Stimulated activated CD4-positive, alpha-beta T cell treated with anti-CD3 and anti-CD28 coated beads, Interleukin-1b, Interleukin-23, amount 100 ng/mL, for 1 hour (primary cell): ENCODE results near the gene MDFIC.

Experiments
- DNase-seq, 2 donors: peaks; one replicate each; pipeline ENCODE4 v3.0.0-alpha.2; 2020; ENCODE audit warnings: low read depth in 2 of 2

Gene MDFIC

DNA sequence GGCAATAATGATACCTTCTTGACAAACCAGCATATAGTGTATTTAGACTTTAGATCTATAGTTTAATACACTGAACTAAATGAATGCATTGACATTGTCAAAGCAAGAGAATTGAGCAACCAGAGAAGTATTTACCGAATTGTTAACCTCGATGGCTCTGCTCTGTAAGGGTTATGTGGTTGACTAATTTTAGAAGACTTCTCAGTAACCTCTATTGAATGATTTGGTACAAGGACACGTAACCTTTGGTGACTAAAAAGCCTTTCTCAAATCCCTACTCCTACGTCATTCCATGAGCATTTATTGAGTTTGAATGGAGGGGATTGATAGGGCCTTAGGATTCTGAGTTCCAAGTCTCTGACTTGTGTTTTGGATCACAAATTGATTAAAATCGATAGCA lies 67.6 kb downstream of the MDFIC start:
- no peak for DNase-seq

DNA sequence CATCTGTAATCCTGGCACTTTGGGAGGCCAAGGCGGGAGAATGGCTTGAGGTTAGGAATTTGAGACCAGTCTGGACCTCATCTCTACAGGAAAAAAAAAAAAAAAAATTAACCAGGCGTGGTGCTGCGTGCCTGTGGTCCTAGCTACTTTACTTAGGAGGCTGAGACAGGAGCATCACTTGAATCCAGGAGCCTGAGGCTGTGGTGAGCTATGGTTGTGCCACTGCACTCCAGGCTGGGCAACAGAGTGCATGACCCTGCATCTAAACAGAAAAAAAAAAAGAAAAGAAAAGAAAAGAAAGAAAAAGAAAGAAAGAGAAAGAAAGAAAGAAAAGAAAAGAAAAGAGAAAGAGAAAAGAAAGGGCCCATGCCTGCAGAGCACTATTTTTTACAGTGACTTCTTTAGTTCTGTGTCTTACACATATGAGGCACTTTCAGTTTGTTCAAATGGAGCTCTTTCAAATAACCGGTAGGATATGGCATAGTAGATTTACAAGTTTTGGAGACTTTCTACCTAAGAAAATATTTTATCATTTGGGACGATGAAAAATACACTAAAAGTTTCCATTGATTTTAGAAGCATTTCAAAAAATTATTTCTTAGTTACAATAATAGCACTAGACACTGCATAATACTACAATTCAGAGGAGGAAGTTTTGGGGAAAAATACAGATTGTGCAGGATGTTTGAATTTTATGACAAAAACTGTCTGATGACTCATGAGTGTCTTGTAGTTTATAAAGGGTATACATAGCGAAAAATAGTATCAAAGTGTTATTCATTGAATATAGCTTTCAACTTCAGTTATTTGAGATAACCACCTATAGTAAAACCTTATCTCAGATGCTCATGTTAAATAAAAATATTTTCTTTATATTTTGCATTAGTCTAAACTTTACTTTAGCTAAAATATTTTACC lies 75.9 kb downstream of the MDFIC start:
- DNase-seq = no peak

- no peak for DNase-seq
Measured at GRCh38 chr7:115004121-115004520, 82.2 kb downstream of the MDFIC start.

GRCh38 chr7:115005251-115005650 lies 83.4 kb downstream of the MDFIC start:
- no peak for DNase-seq

DNA sequence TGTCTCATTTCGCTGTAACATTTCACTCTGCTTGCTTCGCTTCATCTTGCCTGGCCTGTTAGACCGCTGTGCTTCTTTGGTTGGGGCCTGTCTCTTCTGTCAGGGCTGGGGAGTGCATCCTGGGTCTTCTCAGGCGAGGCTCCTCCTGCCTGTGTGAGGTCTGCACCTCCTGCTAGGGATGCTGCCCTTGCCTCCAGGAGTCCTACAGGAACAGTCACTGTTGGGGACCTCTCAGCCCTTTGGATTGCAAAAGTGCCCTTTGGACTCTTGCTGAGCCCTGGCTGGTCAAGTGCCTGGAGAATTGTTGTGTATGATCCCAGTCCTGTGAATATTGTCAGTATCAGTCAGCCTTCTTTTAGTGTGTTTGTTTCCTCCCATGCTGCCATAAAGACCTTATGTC lies 84.1 kb downstream of the MDFIC start:
- DNase-seq = no peak

DNA sequence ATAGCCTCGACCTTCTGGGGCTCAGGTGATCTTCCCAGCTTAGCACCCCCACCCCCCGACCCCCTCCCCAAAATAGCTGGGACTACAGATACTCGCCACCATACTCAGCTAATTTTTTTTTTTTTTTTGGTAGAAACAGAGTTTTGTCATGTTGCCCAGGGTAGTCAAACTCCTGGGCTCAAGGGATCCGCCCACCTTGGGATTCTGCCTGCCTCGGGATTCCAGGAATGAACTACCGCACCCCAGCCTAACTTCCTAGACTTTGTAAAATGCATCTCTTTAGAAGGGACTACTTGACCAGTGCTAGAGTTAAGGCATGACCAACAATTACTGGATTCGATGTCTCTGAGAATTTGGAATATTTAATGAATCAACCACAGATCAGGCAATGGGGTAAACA lies 85.9 kb downstream of the MDFIC start:
- no peak for DNase-seq

- no peak for DNase-seq
Measured at GRCh38 chr7:115008465-115009114, 86.7 kb downstream of the MDFIC start.

GRCh38 chr7:115009139-115009538 lies 87.2 kb downstream of the MDFIC start:
- no peak for DNase-seq

GRCh38 chr7:115009736-115010440 lies 88.0 kb downstream of the MDFIC start:
- no peak for DNase-seq

GRCh38 chr7:115010441-115010820 lies 88.5 kb downstream of the MDFIC start:
- DNase-seq = no peak

DNA sequence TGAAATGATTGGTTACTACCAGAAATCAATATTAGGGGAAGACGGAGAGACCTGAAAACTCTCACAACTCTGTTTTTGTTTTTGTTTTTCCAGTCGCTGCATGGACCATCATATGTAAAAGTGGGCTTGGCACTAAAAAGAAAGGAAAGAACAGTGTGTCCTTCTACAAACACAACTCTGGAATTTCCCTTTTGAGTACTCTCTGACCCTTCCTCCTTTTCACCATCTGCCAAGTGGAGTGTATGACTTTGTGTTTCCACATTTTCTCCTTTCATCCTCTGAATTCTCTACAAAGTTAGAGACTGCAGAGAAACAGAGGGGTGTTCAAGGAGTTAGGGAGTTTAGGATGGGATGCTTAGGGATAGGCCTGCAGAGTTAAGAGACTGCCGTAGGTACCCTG lies 92.0 kb downstream of the MDFIC start:
- no peak for DNase-seq

- DNase-seq = no peak
Measured at GRCh38 chr7:115014794-115015193, 92.9 kb downstream of the MDFIC start.

GRCh38 chr7:115015619-115016018 lies 93.7 kb downstream of the MDFIC start:
- no peak for DNase-seq

- no peak for DNase-seq
Measured at GRCh38 chr7:115019882-115020605, 98.2 kb downstream of the MDFIC start.

DNA sequence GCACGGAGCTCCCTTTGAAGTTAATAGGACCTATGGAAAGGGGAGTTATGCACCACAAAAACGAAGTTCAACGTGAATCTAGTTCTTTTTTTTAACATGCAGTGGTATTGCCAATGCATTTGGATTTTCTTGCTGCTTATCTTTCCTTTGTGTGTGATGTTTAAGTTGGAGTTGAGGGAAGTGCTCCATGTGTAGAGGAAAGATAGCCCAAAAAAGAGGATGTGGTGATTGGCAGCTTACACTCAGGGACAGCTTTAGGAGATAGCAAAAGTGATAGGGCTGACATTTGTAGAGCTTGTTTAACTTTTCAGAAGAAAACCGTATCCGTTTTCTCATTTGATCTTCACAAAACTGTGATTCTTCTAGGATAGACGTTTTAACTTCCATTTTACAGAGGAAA lies 101.3 kb downstream of the MDFIC start:
- DNase-seq = no peak

DNA sequence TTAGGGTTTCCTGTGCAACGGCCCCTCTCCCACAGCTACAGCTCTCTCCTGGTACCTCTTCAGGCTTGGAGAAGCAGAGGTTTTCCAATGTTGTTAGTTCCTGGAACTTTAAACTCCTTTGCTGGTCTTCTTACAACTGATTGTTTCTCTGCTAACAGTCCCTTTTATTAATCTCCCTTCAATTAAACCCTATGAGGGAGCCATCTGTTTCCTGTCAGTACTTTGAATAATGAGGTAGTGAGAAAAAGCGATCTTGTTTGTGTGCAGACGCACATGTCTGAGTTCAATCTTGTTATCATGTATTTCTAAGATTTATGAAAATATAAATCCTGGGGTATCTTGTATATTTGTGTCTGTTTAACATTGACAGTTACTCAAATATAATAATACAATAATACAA lies 102.4 kb downstream of the MDFIC start:
- no peak for DNase-seq

DNA sequence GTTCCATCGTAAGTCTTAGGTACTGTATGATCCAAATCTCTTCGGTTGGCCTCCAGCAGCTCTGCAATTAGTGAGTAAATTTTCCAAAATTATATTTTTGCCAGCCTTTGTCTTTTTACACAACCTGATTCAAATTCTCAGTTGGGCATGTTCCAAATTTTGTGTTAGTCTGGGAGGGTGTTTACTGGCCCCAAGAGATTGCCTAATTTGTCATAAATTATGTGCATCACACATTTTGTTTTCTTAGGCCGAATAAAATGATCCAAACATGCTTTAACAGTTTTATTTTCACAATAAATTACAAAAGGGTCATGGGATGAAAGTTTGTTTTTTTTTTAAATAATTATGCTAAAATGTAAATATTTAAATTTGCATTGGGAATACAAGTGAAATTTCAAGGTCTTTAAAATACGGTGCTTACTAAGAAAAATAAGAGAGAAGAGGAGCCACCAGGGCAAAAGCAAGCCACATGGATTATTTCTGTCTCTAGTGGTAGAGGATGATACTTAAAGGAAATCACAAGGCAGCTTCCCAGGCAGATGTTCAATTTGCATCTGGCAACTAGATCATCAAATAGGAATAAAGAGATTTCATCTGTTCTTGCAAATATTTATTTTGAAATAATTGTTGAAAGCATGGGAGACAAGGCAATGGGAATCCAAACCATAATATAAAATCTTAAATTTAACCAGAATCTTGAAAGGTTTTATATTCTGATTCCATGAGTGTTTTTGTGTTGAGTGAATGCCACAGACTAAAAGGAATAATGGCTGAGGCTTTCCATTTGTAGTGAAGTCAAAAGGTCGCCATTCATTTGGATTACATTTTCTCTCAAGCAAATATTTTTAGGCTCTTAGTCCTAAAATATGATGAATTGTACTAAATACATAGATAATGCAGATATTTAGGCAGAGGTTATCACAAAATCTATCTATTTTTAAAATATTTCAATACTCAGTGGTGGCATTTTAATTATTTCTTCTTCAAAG lies 111.1 kb downstream of the MDFIC start:
- DNase-seq = no peak

DNA sequence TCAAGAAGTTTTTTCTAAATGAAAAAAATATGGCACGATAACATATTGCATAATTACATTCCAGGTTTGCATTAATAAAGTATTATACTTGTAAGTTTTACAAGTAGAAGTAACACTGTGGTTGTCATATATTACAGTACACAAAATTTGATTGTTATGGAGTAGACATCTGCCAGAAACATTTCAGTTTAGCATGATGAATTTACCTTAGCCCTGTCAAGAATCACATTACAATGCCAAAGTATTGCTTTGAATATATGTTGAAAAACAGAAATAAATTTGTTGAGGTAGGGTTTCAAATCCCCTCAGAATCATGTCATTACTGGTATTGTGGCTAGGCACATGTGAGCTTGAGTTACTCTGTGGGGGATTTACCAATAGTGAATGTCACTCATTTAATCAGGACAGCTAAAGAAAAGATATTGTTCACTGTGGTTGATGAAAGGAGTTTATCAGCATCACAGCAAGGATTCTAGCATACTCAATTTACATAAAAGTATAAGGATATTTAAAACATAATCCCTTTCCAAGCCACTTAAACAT lies 112.1 kb downstream of the MDFIC start:
- no peak for DNase-seq

DNA sequence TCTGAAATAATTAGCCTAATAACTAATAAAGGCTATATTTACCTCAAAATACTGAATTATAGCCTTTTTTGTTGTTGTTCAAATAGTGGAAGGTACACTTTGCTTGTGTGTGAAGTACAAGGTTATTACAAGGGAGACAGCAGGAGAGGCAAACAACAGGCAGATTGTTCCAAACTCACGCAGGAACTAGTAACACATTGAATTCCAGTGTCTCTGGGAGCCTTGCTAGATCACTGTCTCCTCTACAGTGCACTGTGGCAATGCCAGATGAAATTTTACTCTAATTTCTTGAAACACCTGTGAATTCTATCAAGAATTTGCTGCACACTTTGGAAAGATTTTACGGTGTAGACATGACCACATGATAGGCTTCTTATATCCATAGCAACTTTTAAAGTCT lies 112.6 kb downstream of the MDFIC start:
- no peak for DNase-seq

DNA sequence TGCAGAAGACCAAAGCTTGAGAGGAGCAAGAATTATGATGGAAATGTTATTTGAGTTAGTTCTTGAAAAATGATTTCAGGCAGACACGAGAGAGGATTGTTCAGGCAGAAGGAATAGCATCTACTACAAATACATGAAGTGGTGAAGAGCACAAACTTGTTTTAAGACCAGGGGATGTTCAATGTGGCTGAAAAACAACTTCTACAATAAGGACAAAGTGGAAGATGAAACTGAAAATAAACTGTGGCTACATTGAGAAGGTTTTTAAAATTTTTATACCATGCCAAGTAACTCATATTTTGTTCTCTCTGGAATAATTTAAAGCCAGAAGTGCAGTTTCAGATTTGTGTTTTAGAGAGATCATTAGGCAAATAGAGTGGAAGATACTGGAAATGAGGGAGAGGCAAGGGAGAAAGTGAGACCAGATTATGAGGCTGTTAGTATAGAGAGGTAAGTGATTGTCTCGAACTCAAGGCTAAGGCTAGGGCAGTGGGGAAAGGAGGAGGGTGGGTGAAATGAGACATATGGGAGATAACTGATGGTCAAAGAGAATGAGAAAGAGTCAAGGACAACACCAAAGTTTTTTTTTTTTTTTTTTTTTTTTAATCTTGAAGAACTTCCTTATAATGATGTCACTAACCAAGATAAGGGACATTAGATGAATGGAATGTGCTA lies 115.4 kb downstream of the MDFIC start:
- no peak for DNase-seq
